Breast epithelium (tissue), 3 donors: Measurements from ENCODE around the gene KBTBD13.

Source experiments
- POLR2A ChIP-seq: fragments of 450-650 bp; IDR thresholded peaks from one replicate; pipeline ENCODE4 v1.6.1; 2016; ENCODE audit warnings: antibody characterized with exemption, mild to moderate bottlenecking, moderate library complexity
- POLR2AphosphoS5 ChIP-seq, 3 donors: sonication (generic); formaldehyde crosslinking; IDR thresholded peaks; one replicate each; pipeline ENCODE4 v1.6.1; 2017; ENCODE audit warnings: antibody characterized with exemption in 3 of 3
- TF ChIP-seq, protein P1 (sequence below), 3 donors: fragments of 450-650 bp; IDR thresholded peaks; one replicate each; pipeline ENCODE4 v1.5.1; 2016 to 2017; ENCODE audit warnings: antibody characterized with exemption in 3 of 3, mild to moderate bottlenecking in 3 of 3, moderate library complexity in 3 of 3

DNA sequence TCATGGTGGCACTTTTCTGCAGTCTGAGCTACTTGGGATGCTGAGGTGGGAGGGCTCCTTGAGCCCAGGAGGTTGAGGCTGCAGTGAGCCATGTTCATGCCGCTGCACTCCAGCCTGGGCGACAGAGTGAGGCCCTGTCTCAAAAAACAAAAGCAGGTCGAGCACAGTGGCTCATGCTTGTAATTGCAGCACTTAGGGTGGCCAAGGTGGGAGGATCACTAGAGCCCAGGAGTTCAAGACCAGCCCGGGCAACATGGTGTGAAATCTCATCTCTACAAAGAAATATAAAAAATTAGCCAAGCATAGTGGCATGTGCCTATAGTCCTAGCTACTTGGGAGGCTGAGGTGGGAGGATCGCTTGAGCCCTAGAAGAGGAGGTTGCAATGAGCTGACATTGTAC is 28.5 kb downstream of the KBTBD13 start:
- TF ChIP-seq, protein P1, sequence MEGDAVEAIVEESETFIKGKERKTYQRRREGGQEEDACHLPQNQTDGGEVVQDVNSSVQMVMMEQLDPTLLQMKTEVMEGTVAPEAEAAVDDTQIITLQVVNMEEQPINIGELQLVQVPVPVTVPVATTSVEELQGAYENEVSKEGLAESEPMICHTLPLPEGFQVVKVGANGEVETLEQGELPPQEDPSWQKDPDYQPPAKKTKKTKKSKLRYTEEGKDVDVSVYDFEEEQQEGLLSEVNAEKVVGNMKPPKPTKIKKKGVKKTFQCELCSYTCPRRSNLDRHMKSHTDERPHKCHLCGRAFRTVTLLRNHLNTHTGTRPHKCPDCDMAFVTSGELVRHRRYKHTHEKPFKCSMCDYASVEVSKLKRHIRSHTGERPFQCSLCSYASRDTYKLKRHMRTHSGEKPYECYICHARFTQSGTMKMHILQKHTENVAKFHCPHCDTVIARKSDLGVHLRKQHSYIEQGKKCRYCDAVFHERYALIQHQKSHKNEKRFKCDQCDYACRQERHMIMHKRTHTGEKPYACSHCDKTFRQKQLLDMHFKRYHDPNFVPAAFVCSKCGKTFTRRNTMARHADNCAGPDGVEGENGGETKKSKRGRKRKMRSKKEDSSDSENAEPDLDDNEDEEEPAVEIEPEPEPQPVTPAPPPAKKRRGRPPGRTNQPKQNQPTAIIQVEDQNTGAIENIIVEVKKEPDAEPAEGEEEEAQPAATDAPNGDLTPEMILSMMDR (IDR thresholded peaks at IDR 0.05), result no peak
- TF ChIP-seq POLR2AphosphoS5 (IDR thresholded peaks at IDR 0.05) (no peak), POLR2A (no peak)
